Prostate gland (tissue), 2 donors: ENCODE measurements around the gene SIGLEC15.

Source experiments
- POLR2A ChIP-seq: fragments of 450-650 bp; IDR thresholded peaks from one replicate; pipeline ENCODE4 v1.6.1; 2016; ENCODE audit warnings: antibody characterized with exemption, mild to moderate bottlenecking
- POLR2AphosphoS5 ChIP-seq: sonication (generic); formaldehyde crosslinking; IDR thresholded peaks from one replicate; pipeline ENCODE4 v1.6.1; 2017; ENCODE audit warnings: antibody characterized with exemption
- TF ChIP-seq, protein P1 (sequence below), 4 experiments: fragments of 200-600 bp in 2 of 4; fragments of 450-650 bp in 2 of 4; sonication (generic) in 2 of 4; IDR thresholded peaks; 1 replicate in 3 of 4; 2 replicates in 1 of 4; pipeline ENCODE4 v1.5.1; 2016 to 2019; ENCODE audit warnings: antibody characterized with exemption in 4 of 4, mild to moderate bottlenecking in 2 of 4, moderate library complexity in 2 of 4

DNA sequence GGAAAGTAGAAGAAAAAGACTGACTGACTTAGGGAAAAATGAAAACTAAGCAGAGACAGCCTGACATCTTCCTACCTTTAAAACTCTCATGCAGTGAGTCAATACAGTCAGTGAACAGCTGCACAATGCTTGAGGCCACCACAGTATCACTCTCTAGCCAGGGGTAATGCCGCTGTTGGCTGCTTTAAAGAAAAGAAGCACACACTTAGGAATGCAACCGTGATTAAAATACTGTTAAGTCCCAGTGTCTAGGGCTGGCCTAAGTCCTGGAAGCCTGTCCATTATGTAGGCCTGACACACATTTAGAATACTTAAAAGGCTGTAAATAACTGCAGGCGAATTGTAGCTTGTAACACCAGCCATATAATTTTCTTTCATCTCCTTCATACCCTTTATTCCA lies 50.7 kb downstream of the SIGLEC15 start:
- TF ChIP-seq, protein P1, sequence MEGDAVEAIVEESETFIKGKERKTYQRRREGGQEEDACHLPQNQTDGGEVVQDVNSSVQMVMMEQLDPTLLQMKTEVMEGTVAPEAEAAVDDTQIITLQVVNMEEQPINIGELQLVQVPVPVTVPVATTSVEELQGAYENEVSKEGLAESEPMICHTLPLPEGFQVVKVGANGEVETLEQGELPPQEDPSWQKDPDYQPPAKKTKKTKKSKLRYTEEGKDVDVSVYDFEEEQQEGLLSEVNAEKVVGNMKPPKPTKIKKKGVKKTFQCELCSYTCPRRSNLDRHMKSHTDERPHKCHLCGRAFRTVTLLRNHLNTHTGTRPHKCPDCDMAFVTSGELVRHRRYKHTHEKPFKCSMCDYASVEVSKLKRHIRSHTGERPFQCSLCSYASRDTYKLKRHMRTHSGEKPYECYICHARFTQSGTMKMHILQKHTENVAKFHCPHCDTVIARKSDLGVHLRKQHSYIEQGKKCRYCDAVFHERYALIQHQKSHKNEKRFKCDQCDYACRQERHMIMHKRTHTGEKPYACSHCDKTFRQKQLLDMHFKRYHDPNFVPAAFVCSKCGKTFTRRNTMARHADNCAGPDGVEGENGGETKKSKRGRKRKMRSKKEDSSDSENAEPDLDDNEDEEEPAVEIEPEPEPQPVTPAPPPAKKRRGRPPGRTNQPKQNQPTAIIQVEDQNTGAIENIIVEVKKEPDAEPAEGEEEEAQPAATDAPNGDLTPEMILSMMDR (IDR thresholded peaks at IDR 0.05) = no peak
- TF ChIP-seq POLR2A = no peak
- TF ChIP-seq POLR2AphosphoS5 = no peak
